GM18907 (cell line): ENCODE results near the gene SNX33.
"Not testable (repeated sequence)": the region's sequence is repeated elsewhere in the genome, so short reads cannot be mapped to it uniquely, and the experiment has no call there.

ENCODE experiments used
- ATAC-seq: cut with Tn5 transposase; IDR thresholded peaks from one replicate; pipeline ENCODE4 v1.9.1; 2021; ENCODE audit warnings: mild to moderate bottlenecking, moderate library complexity; ENCODE audit not compliant: unreplicated experiment

The SNX33 gene, protein sequence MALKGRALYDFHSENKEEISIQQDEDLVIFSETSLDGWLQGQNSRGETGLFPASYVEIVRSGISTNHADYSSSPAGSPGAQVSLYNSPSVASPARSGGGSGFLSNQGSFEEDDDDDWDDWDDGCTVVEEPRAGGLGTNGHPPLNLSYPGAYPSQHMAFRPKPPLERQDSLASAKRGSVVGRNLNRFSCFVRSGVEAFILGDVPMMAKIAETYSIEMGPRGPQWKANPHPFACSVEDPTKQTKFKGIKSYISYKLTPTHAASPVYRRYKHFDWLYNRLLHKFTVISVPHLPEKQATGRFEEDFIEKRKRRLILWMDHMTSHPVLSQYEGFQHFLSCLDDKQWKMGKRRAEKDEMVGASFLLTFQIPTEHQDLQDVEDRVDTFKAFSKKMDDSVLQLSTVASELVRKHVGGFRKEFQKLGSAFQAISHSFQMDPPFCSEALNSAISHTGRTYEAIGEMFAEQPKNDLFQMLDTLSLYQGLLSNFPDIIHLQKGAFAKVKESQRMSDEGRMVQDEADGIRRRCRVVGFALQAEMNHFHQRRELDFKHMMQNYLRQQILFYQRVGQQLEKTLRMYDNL

DNA sequence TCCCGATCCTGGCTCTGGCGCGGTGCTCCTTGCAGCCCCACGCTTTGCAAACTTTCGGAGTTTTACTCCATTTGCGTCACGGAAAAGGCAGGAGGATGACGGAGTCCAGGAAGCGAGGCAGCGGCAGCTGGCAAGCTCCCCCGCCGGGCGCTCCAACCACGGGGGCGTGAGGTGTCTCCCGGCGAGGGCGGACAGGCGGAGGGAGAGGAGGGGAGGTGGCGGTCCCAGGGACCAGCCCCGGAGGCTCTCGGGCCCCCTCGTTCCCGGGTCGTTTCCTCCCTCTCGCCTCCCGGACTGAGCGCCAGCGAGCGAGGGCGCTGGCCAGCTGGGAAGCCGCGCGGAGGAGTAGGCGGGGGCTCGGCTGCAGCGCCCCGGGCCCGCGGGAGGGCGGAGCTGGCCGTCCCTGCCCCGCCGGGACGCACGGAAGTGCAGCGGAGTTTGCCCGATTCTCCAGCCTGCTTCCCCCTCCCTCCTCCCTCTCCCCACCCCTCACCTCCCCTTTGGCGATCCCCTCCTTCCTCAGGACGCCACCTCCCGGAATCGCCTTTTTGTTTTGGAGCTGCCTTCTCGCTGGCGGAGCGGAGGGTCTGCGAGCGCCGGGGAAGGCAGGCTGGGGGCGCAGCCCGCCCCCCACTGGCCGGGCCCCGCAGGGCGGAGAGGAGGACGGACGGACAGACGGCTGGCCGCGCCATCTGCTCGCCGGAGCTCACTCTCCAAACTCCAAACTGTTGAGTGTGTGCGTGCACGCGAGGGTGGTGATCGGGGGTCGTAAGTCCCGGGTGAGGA lies at the start of gene SNX33:
TSS of gene SNX33 (plus strand) at position 543 of the 786 bp plus-strand sequence. CDS start 1,191 bp downstream, outside the sequence.
- no peak for ATAC-seq

DNA sequence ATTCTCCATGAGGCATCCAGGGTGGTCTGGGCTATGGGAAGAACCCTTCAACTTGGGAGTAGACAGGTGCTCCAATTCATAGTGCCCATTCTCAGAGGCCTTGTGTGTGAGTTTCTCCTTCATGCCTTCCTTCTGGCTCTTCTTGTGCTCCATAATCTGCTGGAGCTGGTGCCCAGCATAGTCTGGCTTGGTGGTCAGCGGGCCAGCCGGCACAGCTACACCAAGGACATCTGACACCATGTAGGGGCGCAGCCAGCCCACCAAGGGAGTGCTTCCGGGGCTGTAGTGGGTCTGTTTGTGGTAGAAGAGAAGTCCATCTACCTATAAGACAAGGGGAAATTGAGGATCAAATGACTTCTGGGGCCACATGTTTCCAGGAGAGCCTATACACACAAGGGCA lies 49.4 kb upstream of the SNX33 start:
- no peak for ATAC-seq

DNA sequence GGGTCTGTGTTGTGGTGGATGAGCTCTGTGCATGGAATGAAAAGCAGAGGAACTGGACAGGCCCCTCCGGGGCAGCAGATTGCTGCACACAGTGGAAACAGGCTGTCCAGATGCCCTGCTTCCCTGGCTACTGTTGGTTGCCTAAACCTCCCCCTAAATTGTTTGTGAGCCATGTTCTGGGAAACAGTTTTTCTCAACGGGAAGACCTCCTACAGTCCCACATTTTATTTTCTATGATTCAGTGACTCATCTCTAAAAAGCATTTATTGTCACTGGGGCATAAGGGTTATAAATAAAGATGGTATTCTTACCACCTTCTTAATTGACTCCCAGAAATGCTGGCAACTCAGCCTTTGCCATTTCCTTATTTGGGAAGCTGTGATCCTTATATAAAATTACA lies 48.3 kb upstream of the SNX33 start:
- ATAC-seq: no peak

DNA sequence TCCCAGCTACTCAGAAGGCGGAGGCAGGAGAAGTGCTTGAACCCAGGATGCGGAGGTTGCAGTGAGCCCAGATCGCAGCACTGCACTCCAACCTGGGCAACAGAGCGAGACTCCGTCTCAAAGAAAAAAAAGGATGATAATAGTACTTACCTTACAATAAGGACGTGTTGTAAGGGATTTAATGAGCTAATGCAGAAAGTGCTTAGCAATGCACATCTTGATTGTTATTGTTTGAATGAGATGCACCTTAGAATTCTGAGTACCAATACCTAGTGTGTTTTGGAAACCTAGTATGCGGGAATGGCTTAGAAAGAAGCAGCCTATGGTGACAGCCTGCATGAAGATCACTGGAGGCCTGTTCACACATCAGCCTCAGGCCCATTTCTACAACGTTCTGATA lies 41.7 kb upstream of the SNX33 start:
- no peak for ATAC-seq

DNA sequence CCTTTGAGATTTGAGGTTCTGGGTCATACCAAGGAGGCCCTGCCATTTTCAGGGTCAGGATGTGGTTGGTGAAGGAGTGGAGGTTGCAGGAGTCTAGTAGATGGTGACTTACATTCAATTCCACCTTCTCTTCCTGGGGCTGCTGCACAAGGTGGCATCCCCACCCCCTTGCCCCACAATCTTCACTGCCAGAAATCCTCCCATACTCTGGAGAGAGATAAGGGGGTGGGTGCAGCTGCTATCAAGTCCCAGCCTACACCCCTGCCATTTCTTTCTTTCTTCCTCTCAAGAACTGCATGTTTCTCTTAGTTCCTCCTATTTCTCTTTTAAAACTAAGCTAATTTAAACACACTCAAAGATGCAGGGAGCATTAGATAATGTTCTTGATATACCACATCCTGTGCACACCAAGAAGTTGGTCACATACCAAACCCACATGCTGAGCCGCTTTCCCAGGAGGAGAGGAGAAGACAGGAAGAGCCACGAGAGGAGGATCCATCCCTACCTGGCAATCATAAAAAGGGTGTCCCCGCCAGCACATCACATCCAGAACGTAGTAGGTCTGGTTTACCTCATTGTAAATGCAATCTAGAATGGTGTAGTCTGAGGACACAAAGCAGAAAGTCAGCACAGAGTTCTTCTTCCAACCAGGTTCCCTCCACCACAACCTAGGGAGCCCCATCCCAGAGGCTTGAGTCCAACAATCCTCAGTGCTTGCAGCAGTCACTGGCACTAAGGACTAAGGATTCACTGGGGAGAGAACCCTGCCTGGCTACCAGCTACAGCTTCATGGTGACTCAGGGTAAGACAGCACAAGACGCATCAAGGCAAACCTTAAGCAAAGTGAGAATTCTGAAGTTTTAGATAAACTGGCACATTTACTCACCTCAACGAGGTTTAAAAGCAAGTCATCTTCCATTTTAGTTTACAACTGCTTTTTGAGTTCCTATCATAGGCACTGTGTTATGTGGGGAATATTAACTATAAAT lies 40.7 kb upstream of the SNX33 start:
- no peak for ATAC-seq

DNA sequence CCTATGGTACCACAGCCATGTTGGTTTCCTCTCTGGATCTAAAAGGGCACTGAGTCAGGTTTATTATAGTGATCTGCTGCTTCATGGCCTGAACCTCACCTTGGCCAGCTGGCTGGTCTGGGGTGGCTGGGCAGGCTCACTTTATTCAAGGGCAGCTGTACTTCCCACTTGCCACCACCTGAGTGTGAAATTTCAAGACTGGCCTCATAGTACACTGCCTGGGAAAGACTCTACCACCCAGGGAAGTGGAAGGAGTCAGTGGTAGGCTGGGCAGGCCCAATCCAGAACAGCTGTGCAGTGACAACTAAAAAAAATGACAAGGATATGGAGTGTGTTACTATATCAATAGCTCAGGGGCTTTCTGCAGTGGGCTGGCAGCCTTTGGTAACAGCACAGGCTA lies 30.9 kb upstream of the SNX33 start:
- no peak for ATAC-seq

DNA sequence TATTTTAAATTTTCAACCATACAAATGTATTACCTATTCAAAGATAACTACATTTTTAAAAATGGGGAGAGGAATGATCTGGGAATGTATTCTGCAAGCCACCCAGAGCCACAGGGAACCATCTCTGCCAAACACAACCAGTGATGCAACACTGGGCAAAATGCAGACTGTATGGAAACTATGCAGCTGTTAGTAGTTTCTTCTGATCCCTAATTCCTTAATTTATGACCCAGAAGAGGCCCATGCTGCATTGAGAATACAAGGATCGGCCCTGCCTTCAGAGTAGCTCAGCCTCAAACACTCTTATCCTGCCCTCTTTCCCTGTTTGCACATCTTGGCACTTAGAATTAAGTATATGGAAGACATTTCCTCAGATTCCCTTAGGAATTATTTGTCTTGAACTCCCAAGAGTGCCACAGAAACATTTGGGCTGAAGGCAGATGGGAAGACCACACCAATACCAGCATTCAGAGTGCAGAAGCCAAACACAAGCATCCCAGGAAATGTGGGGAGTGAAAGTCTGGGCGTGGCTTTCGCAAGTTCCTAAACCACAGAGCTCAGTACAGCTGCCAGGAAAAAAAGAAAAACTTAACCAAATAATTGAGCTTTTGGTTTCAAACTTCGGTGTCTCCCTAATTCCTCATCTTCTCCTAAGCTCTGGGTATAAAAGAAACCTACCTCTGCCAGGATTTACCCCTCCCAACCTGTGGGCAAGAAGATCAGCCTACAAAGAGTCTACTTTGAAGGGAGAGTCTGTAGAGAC lies 27.5 kb upstream of the SNX33 start:
- ATAC-seq: no peak

DNA sequence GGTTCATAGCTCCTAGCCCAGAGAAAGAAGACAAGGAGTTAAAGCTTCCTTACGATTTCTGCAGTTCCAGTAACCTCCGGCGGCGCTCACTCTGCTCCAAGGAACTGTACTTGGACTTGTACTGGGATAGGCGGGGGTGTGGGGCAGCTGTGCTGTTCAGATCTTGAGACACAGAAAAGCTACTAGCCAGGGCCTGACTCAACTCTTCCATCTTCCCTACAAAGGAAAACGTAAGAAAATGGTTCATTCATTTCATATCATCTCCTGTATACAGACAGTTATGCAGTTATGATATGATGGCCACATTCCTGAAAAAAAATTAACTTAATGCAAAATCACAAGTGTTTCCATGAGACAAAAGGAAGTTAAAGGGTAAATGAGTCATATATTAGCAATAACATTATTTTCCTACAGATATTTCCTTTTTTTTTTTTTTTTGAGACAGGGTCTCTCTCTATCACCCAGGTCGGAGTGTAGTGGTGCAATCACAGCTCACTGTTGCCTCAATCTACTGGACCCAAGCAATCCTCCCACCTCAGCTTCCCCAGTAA lies 26.8 kb upstream of the SNX33 start:
- no peak for ATAC-seq

DNA sequence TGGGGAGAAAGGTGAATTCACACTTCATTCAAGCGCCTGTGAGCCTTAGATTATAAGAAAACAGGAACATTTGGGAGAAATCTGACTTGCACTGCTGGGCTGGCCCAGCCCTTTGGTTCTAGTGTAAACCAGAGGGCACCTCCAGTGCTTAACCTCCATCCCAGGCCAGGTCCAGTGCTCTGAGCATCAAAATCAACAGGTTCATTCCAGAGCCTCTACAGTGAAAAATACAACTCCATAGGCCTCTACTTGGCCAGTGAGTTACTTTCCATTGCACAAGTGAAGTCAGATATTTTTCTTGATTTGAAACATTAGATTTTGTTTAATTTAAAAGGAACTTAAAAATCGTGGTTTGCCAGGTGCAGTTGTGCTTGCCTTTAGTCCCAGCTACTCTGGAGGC lies 25.2 kb upstream of the SNX33 start:
- no peak for ATAC-seq

DNA sequence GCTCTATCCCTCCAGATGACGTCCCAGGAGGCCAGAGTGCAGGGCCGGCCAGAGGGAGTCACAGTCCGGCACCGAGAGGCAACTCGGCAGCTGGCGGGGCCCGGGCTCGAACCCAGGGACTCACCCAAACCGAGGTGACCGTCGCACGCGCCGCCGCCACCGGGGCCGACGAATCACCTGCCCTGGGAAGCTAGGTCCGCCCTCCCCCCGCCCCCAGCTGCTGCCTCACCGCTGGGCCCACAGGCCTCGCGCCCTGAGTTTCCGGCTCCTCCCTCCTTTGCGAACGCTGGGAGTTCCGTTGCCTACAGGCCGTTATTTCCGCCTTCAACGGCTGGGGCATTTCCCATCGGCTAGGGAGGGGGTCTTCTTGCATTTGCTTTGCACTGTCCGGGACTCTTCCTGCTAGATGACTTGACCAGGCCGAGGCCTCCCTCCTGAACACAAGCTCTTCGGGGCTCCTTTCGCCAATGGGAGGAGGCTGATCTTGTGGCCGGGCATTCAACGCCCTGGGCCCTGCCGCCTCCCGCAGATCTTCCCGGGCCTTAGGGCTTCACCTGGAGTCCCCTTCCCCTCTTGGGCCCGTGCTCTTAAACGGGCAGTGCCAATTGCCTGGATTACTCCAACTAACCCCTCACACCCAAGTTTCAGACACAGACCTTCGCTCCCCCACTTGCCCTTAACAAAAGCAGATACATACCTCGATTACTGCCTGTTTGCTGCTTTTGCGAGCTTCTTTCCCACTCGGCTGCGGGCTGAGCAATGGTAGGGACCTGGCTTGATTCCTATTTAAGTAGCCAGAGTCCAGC lies 22.0 kb upstream of the SNX33 start, which contains the start of gene SNUPN:
TSS of gene SNUPN (minus strand) at position 184 of the 806 bp plus-strand sequence. CDS start 4,674 bp downstream, outside the sequence.
- peak; percentile 80 for ATAC-seq

DNA sequence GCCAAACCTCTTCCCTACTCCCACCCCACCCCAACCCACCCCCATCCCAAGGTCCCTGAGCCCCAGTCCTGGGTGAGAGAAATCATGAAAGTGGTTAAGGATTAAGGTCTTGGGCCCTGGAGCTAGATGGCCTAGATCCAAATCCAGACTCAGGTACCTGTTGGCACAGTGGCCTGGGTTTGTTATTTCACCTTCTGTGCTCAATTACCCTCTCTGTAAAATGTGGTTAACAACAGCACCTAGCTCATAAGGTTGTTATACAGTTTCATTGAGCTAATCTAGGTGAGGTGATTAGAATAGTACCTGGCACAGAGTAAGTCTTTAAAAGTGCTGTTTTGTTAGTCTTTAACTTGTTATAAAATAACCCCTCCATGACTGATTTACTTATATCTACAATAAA lies 15.8 kb upstream of the SNX33 start:
- no peak for ATAC-seq

DNA sequence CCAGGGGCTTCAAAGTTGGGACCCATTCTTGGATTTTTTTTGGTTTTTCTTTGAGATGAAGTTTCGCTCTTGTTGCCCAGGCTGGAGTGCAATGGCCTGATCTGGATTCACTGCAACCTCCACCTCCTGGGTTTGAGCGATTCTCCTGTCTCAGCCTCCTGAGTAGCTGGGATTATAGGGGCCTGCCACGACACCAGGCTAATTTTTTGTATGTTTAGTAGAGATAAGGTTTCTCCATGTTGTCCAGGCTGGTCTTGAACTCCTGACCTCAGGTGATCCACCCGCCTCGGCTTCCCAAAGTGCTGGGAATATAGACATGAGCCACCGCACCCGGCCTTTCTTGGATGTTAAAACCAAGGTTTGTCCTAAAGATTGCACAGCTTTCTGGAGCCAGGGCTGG lies 13.8 kb upstream of the SNX33 start:
- not testable (repeated sequence) for ATAC-seq

DNA sequence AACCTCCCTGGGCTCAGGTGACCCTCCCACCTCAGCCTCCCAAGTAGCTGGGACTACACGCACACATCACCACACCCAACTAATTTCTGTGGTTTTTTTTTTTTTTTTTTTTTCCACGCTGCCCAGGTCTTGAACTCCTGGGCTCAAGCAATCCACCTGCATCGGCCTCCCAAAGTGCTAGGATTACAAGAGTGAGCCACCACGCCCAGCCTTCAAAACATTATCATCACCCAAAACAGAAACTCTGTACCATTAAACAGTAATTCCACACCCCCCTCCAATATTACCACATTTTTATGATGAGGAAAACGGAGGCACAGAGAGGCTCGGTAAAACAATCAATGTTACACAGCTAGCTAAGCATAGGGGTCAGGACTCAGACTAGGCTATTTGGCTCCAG lies 11.7 kb upstream of the SNX33 start:
- no peak for ATAC-seq

DNA sequence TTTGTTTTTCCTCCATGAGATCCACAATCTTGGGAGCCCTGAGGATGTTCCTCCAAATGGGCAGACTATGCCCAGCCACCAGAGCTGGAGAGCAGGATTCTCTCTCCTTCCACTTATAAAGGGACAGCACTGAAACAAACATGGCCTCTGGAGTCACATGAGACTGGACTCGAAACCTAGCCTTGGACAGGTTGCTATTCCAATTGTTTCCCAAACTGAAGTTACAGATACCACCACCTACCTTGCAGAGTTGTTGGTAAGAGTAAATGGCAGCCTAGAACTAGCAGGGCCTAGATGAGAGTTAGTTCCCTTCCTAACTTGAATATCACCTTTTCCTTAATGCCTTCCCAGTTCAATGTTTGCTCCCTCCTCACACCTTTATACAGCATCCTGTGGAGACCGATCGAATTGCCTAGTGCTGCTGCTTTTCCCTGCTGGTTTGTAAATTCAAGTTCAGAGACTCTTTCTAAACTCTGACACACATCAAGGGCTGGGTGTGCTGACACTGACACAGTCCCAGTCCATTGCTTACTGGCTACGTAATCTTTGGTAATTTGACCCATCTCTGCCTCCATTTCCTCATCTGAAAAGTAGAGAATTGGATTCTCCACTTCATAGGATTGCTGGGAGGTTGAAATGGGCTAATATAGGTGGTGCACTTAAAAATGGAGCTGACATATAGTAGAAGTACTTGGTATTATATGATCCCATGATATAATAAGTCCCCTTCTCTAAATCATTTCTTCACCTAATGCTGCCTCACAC lies 10.3 kb upstream of the SNX33 start:
- ATAC-seq: no peak

DNA sequence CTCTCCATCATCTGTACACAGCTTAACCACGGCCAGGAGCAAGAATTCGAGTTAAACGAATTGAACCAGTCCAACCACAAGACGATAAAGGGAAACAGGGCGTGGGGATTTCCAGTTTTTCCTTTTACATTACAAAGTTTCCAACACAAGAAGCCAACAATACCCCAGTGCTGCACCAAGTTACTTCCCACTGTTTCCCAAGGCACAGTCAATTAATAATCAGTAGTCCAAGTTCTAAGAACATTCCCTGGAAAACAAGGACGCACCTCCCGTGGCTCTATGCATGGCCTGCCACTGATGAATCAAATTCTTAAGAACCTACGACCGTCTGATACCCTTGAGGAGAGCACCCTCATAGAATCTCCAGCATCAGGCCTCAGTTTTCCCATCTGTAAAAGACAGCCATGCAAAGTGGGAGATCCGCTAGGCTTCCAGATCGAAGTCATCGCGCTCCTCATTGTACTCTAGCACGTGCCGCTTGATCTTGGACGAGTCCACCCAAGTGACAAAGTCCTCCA lies 8.5 kb upstream of the SNX33 start:
- ATAC-seq: no peak

DNA sequence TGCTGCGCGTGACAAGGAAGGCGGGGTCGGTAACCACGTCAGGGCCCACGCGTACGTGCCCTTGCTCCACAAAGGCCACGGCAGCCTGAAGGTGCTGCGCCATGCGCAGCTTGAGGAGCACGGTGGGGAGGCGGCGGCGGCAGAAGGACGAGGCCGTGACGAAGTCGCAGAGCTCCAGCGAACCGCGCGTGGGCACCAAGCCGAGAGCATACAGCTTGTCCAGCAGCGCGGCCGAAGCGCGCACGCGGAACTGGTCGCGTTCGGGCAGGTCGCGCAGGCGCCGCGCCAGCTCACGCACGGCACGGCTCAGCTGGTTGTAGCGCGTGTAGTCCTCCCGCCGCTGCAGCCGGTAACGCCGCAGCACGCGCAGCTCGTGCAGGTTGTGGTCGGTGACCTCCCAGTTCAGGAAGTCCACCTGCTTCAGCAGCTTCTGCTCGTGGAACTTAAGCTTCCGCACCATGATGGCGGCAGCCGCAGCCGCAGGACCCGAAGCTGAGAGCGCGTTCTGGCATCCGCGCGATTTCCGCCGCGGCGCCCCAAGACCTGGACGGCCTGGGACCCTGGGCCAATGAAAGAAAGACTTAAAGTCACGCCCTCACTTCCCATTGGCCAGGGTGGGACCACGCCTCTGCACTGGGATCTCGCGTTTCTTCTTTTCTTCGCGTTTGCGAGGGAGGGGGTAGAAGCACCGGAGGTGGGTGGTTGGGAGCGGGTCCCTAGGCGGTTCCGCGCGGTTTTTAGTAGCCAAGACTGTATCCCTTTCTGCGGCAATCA lies 7.8 kb upstream of the SNX33 start, which contains the start of gene IMP3:
TSS of gene IMP3 (minus strand) at position 516 of the 774 bp plus-strand sequence. CDS start at position 460, 56 bp downstream.
- ATAC-seq: peak; percentile 95
